HL-60/S4 treated with phorbol 12-myristate 13-acetate at 8.2 ng/mL for 4 days and 3 days (cell line): ENCODE results near the gene DCC.

Source experiments
- in situ Hi-C: fragments of 300-500 bp; cut with MboI; formaldehyde crosslinking; loops from 2 replicates; pipeline ENCODE4 v1.15.0; 2022; ENCODE audit warnings: low sequenced_read_pairs

DCC gene

DNA sequence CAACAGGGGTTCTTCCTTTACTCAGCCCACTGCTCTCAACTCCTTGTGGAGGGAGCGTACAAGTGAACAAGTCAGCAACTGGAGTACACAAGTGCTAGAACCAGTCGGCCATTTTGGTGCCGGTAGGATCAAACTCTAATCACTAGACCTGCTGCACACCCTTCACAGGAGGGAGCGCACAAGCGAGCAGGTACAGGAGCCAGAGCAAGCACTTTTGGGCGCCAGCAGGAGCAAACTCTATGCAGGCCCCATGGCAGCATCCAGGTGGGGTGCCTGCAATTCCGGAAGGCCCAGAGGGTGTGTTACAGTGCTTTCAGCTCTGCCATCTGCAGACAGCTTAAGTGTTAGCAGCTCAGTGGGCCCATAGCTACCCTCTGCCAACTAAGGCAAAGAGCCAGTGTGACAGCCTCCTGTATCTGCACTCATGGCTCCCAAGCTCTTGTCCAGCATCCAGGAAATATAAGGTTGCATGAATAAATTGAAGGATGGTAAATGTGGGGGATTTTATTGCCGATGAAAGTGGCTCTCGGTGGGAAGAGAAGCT lies 426.1 kb downstream of the DCC start:
- in situ Hi-C loops: no loop called here

DNA sequence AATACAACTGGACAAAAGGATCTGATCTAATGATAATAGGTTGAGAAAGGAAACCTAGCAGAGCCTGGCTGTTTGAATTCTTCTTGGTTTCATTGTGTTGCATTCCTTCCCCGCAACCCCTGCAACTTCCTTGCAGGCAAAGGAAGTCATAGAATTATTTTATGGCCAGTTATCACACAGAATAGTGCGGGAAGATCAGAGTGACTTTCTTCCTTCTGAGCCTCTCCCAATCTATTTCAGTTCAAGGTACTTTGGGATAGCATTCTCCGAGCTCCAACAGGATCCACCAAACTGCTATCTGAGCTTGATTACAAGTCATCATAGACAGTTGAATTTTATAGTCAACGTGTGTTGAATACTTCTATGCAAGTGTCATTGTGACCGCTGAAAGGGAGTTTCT lies 441.1 kb downstream of the DCC start:
- in situ Hi-C loops: no loop called here

DNA sequence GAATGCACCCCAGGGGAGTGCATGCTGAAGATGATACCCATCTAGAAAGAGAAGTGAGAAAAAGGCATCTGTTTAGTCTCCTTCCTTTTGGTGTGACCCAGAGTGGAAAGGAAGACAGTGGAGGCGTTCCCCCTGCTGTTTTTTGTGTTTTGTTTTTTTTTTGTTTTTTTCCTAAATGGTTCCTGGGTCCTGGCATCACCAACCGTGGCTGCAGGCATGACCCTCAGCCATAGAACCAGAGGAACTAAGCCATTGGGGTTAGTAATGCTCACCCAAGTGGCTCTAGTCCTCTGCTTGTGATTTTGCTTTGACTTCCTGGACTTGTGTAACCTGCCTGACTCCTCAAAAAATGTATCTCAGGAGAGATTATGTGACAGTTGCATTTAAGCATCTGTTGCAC lies 451.3 kb downstream of the DCC start:
- in situ Hi-C loops: no loop called here

DNA sequence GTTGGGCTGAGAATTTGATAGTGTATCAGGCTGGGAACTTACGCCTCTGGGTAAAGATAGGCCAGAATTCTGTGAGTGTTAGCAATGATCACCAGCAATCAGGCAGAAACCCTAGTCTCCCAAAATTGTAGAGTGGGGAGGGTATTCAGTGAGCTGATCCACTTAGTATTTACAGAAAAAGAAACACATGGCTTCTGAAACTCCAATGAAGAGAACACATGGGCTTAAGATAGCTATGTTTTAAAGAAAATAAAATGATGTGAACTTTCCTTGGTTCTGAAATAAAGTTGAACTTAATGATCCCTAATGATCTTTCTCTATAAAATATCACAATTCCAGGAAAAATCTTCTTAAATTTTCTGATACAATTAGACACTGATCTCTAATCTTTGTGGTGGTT lies 472.8 kb downstream of the DCC start:
- in situ Hi-C loops: no loop called here

DNA sequence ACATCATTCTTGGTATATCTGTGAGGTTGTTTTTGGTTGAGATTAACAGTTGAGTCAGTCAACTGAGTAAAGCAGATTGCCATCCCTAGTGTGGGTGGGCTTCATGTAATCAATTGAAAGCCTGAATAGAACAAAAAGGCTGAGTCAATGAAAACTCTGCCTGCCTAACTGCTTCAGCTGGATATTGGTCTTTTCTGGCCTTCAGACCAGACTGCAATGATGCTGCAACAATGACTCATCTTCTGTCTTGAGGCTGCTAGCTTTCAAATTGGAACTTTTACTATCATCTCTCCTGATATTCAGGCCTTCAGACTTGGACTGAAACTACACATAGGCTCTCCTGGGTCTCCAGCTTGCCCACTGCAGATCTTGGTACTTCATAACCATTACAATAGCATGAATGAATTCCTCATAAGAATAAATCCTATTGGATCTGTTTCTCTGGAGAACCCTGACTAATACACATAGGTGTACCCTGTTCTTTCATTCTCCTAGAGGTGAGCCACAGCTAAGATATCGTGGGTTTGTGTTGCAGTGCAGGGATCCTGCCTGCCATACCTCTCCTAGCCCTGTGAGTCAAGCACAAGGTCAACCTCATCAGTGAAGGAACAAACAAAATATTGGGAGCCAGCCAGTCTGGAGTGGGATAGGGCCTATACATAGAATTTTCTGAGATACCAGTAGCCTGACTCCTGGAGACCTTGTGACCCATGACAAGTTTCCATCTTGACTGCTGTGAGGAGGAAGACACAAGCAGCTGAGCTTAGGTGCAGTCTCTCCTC lies 473.8 kb downstream of the DCC start:
- in situ Hi-C loops: no loop called here

DNA sequence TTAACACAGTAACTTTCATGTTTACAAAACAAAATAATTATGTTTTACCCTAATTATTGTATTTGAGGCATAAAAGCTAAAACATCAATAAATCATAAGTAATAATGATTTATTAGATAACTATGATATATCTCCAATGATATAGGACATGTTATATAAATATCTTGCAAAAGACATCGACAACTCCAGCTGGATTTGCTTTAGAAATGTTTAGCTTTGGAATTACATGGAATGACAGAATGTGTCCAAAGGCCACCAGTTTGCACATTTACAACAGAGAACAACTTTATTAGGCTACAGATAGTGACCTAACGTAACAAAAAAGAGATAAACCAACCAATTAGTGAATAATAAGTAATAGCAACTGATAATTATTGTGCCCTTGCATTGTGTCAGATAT lies 475.7 kb downstream of the DCC start:
- in situ Hi-C loops: no loop called here

DNA sequence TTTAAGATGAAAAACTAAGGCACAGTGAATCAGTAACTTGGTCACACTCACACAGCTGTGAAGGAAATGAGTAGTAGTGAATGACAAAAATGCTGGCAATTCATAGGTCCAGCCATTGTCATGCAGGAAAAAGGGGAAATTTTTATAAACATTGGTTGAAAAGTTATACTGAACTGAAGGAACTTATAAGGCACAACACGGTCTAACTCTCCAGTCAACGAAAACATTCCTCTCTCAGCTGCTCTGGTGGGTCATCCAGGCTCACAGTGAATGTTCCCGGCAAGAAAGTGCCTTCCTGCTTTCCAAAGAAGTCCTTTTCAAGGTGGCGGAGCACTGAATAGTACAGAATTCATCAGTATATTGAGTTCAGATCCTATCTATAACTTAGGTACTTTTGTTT lies 476.1 kb downstream of the DCC start:
- in situ Hi-C loops: no loop called here

DNA sequence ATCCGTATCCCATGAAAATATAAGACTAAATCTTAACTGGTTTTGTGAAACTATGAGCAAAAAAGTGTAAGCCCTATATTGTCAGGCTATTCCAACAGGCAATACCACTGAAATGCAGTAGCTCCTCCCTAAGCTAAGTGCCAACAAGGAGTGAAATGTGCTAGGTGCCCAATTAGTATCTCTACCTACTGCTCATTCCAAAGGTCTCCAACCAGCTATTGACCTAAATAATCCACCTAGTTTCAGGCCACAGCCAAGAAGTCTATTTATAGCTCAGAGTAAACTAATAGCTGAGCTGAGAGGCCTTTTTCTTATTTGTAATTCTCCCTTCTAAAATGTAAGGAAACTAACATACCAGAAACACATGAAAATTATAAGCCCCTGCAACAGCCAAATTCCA lies 482.2 kb downstream of the DCC start:
- in situ Hi-C loops: no loop called here

DNA sequence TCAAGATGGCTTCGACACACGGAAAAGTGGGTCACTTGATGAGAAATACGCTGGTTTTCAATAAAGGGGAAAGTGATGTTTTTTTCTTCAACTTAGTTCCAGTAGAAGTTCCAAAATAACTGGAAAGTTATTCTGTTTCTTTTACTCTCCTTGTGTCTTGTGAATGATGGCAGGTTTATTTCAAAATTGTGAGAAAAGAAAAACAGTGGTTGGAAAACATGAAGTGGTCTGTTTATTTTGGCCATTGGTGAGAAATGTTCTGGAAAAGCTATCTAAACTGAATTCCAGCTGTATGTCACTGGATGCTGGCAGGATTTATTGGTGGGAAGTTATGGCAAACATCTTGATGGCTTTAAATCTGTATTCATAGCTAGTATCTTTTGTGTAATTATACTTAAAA lies 484.1 kb downstream of the DCC start:
- in situ Hi-C loops: no loop called here

DNA sequence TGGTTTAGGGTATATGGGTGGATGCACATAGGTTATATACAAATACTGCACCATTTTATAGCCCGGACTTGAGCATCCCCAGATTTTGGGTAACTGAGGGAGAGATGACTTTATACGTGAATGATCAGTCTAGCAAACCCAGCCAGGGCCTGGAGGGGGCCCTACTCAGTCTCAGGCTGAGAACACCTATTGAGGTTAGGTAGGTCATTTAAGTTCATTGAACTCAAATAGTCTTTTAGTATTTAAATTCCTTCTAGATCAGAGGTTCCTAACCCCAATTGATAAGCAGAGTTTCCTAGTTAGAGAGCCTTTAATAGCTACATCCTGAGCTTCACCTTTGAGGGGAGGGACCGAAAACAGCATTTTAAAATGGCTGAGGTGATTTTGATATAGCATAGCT lies 487.0 kb downstream of the DCC start:
- in situ Hi-C loops: no loop called here

DNA sequence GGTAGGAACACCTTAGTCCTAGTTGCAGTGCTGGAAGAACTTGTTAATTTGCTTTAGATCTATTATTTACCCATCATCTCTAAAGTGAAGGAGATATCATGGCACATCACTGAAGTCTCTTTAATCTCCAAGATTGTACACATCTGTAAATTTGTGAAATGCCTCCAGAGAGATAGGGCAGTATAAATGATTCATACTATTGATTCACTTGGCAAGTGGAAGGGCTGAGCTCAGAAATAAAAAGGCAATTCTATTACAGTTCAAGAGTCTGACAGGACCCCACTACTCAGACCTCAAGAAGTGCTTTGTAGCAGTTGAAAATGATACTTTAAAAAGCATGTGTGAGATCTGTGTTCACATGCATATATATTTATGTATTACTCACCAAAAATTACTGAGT lies 489.3 kb downstream of the DCC start:
- in situ Hi-C loops: no loop called here

DNA sequence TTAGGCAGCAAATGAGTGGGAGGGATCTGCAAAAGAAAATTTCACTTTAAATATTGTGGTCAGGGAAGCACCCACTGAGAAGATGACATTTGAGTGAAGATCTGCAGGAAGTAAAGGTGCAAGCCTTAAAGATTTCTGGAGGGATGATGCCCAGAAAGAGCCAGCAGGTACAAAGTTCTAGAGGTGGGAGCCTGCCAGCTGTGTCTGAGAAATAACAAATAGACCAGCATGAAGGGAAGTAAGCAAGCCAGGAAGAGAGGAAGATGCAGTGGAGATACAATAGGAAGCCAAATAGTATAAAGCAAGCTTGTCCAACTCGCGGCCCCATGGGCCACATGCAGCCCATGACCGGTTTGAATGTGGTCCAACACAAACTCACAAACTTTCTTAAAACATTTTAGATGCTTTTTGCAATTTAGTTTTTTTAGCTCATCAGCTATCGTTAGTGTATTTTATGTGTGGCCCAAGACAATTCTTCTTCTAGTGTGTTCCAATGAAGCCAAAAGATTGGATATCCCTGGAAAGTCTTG lies 489.9 kb downstream of the DCC start:
- in situ Hi-C loops: no loop called here

DNA sequence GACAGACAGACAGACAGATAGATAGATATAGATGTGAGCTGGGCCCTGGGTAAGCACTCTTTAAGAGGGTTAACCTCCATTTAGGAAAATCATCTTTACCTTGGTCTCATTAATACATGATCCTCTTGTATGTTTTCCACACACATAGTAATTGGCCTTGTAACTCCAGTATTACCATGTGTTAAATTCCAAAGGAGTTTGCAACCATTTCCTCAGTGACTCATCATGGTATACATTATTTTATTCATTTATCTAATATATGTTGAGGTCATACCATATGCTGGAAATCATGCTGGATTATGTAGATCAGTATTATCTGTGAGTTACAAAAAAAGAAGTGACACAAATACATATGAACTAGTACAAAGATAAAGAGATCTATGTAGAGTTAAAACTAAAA lies 504.3 kb downstream of the DCC start:
- in situ Hi-C loops: no loop called here

DNA sequence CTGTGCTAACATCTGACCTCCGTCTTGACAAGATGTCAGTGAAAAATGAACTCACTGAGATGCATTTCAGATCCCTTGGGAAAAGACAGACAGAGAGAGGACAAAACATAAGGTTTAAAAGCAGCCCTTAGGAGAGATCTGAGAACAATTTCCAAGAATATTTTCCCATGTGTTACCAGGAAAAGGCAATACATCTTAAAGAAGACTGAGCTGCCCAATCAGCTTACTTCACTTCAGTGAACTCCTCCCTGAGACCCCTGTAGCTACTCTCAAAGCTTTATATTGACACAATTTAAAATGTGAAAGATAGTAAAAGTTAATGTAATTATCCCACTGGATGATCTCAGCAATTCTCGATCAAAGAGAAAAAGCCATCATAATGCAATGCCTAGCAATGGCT lies 505.0 kb downstream of the DCC start:
- in situ Hi-C loops: no loop called here

DNA sequence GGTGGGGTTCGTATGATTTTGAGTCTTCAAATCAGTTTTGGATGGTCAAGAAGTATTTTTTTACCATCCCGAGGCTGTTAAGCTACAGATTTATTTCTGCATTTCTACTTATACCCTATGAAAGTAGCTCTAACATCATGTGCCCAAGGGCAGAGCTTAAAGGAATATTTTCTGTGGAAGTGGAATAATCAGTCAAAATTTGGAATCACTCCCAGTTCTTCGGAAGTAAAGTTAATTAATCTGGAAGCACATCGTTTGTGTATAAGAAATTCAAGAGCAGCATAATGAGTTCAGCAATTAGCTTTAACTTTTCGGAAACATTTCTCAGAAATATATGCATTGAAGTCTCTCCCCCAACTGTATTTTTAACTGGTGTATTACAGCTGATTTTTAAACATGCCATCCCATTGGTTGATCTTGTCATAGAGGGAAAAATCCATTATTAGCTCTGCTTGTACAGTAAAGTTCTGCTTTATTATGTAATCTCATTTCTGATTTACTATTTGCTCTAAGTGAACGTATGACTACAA lies 510.1 kb downstream of the DCC start:
- in situ Hi-C loops: no loop called here

DNA sequence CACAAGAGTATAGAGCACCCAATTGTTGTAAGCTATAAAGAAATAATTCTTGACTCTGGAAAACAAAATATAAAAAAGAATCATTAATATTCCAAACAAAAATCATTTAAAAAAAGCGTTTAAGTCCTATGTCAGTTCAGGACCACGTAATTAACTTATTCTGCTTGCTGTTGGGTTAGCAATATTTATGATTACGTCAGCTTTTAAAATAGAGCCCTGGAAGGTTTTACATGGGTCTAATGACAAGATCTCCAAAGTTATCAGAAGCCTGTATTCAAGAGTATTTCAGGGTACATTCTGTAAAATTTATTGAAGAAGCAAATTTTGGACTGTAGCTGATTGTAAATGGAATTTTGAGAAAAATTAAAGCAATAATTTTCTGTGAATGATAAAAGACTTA lies 521.6 kb downstream of the DCC start:
- in situ Hi-C loops: no loop called here

DNA sequence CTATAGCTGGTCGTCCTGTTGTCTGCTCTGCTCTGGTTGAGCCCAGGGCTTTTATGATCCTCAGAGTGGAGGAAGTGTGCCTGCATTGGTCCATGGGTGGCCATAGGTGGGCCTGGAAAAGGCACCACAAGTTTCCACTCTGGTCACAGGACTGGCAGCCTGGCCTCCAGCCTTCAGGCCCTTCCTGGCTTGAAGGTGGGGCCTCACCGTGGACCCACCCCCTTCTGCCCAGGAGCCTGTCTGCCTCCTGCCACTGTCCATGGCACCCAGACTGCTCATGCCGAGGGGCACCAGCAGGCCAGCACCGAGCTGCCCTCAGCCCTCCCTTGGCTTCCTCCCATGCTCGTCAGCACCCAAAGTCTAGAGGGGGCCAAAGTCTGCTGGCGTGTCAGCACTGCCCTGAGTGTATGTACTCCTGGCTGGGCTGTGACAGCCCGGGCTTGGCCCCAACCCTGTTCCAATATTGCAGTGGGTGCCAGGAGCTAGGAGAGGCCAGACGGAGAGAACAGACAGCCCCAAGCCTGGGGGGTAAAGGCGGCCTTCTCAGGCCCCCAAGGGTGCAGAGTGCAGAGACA lies 529.4 kb downstream of the DCC start:
- in situ Hi-C loops: no loop called here

DNA sequence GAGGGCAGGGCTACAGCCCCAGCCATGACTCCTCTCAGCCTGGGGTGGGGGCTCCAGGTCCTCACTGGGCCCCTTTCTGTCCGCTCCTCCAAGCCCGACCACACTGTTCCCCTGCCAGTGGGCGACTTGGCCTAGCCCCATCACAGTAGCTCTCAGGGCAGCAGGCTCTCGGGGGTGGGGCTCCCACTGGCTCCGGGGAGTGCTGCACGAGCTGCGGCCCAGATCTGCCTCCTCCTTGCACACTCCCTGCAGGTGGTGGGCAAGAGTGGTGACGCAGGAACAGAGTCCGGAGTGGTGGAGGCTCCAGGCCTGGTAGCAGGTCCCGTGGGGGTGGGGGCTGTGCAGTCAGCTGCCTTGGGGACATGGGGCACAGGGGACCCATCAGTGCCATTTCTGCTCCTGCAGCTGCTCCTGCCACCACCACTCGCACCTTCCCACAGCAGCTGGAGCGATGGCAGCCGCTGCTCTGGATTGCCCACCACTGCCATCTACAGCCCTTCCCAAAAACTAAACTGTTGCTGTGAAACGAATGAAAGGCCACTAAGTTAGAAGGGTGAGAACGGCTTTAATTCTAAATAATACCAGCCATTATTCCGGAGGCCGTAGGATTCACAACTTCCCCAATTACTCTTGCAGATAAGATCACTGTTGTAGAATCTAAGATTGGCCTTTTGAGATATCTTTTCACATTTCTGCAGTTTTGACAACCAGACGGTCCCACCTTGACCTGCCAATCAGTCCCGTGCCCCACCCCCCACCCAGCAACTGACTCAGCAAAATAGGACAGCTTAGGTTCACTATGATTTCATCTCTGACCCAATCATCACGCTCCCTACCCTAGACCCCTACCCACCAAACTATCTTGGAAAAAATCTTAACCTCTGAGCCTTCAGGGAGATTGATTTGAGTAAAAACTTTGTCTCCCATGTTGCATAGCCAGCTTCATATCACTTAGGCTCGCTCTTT lies 530.2 kb downstream of the DCC start:
- in situ Hi-C loops: no loop called here

DNA sequence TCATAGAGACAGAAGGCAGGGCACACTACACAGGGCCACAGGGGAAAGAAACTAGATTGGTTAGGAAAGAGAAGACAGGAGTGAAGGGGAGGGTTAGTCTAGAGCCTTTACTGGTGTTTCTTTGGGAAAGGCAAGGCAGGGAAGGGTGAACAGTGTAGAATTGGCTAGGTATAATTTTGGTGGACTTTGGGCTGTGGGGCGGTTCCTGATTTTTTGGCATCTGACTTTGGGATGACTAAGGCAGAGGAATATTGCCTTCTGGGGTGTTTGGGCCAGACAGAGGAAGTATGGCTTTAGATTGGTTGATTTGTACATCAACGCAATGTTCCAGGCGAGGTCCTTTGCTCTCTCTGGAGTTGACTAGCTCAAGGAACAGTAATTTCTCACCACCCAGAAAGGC lies 534.8 kb downstream of the DCC start:
- in situ Hi-C loops: no loop called here

DNA sequence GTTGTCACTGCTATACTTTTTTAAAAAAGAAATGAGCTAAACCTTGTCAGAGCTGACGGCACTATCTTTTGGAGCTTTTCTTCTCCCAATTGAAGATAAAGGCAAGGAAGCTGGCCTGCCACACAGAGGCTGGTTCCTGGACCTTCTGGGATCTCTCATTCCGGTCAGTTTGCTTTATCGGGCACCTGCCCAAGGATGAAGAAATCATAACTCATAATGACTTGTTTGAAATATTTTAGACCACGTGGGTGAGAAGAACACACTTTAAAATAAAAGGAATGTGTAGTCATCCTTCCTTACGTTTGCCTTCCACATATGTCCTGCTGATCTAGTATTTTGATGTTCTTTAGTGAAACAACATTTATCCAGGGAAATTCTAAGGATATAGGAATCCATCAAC lies 535.7 kb downstream of the DCC start:
- in situ Hi-C loops: no loop called here

DNA sequence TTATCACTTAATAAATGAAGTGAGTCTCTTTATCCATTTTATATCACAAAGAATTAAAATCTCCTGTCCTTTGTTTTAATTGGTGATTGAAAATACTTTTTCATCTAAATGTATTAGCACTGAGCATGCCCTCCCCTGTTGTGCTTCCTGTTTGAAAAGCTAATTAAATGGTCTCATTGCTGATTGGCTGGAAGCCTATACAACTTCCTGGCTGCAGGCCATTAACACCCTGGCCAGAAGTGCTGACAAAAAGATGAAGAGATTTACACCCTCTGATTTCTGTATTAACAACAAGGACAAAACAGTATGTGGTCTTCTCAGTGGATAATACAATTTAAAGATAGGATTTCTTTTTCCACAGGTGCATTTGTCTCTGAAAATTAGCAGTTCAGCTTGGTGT lies 548.0 kb downstream of the DCC start:
- in situ Hi-C loops: no loop called here
